B cell (primary cell): ENCODE measurements around the gene DLK2. TPM values are rescaled to one million over a fixed set of nuclear protein-coding genes. Genes with fewer than 3 reads are reported as not detected.

Source experiments
- ATAC-seq: fragments of 200-7000 bp; cut with Tn5 transposase; one replicate; pipeline ENCODE4 v1.10.0; 2021; ENCODE audit warnings: low read depth, mild to moderate bottlenecking, moderate number of reproducible peaks, moderate library complexity
- CTCF ChIA-PET: fragments of 350-600 bp; sonication (Branson Sonifier 250); formaldehyde crosslinking; loops from one replicate; lab custom pipeline; 2021; ENCODE audit warnings: antibody characterized with exemption, inconsistent platforms; lab: Charles Lee
- POLR2A ChIA-PET: fragments of 350-600 bp; sonication (Branson Sonifier 250); formaldehyde crosslinking; loops from one replicate; lab custom pipeline; 2021; ENCODE audit warnings: antibody characterized with exemption; lab: Charles Lee
- DNase-seq: peaks from one replicate; pipeline ENCODE4 v3.0.0; 2013
- H2AFZ ChIP-seq: 2 replicates; pipeline ENCODE4 v1.6.1; 2012; ENCODE audit warnings: mild to moderate bottlenecking, low read depth, low read length; ENCODE audit not compliant: insufficient read depth, poor library complexity, severe bottlenecking
- H3K27ac ChIP-seq, 2 donors: 1 replicate in 1 of 2; 2 replicates in 1 of 2; pipeline ENCODE4 v1.5.1; 2012 to 2013; ENCODE audit warnings: low read length in 2 of 2, mild to moderate bottlenecking in 2 of 2, moderate library complexity in 1 of 2
- H3K27me3 ChIP-seq, 4 experiments: fragments of 200-600 bp in 1 of 4; sonication (generic) in 1 of 4; replicated peaks in 1 of 4; 1 replicate in 2 of 4; 2 replicates in 2 of 4; pipeline versions ENCODE4 v1.6.1 to v1.7.0; 2013 to 2016; ENCODE audit warnings: low read length in 3 of 4, mild to moderate bottlenecking in 2 of 4, mixed read lengths in 1 of 4, moderate library complexity in 1 of 4; ENCODE audit not compliant: insufficient read depth in 4 of 4, control insufficient read depth in 3 of 4; ENCODE audit errors: control extremely low read depth in 1 of 4
- H3K36me3 ChIP-seq, 2 experiments: replicated peaks in 1 of 2; 1 replicate in 1 of 2; 2 replicates in 1 of 2; pipeline versions ENCODE4 v1.6.1 to v1.7.1; 2013; ENCODE audit warnings: low read length in 1 of 2; ENCODE audit not compliant: insufficient read depth in 2 of 2, control insufficient read depth in 1 of 2; ENCODE audit errors: control extremely low read depth in 1 of 2, extremely low read depth in 1 of 2
- H3K4me1 ChIP-seq, 2 donors: fragments of 200-600 bp in 1 of 2; sonication (generic) in 1 of 2; 1 replicate in 1 of 2; 2 replicates in 1 of 2; pipeline versions ENCODE4 v1.5.1 to v1.6.1; 2013 to 2017; ENCODE audit warnings: low read length in 2 of 2; ENCODE audit not compliant: control insufficient read depth in 2 of 2, insufficient read depth in 2 of 2
- H3K4me2 ChIP-seq: replicated peaks from 2 replicates; pipeline ENCODE3; 2012; ENCODE audit warnings: mild to moderate bottlenecking, low read depth, low read length; ENCODE audit not compliant: poor library complexity, severe bottlenecking
- H3K4me3 ChIP-seq, 5 experiments: fragments of 200-600 bp in 1 of 5; sonication (generic) in 1 of 5; 1 replicate in 3 of 5; 2 replicates in 2 of 5; pipeline versions ENCODE4 v1.5.1 to v1.7.0; 2011 to 2016; ENCODE audit warnings: low read length in 4 of 5, mild to moderate bottlenecking in 4 of 5, low read depth in 2 of 5, control low read depth in 1 of 5, moderate library complexity in 1 of 5; ENCODE audit not compliant: insufficient read depth in 1 of 5; ENCODE audit errors: control extremely low read depth in 1 of 5, extremely low read depth in 1 of 5
- H3K79me2 ChIP-seq: fragments of 200-600 bp; sonication (generic); one replicate; pipeline ENCODE4 v1.6.0; 2016; ENCODE audit warnings: low read length; ENCODE audit not compliant: control insufficient read depth, insufficient read depth
- H3K9ac ChIP-seq: fragments of 200-600 bp; sonication (generic); 2 replicates; pipeline ENCODE4 v1.6.1; 2017; ENCODE audit warnings: mild to moderate bottlenecking, low read length, moderate library complexity
- H3K9me3 ChIP-seq, 3 donors: one replicate each; pipeline versions ENCODE4 v1.6.1 to v1.7.1; 2013; ENCODE audit warnings: low read length in 2 of 3; ENCODE audit not compliant: control insufficient read depth in 2 of 3, insufficient read depth in 1 of 3; ENCODE audit errors: control extremely low read depth in 1 of 3
- H4K20me1 ChIP-seq: 2 replicates; pipeline ENCODE4 v1.6.0; 2012; ENCODE audit warnings: mild to moderate bottlenecking, low read length; ENCODE audit not compliant: insufficient read depth, control insufficient read depth, poor library complexity, severe bottlenecking
- H3K27ac Mint-ChIP-seq: one replicate; pipeline ENCODE4 v1.8.0; 2021; ENCODE audit warnings: mixed read lengths
- H3K27me3 Mint-ChIP-seq: one replicate; pipeline ENCODE4 v1.8.0; 2021; ENCODE audit warnings: mixed read lengths
- H3K4me1 Mint-ChIP-seq: one replicate; pipeline ENCODE4 v1.8.0; 2021; ENCODE audit warnings: mixed read lengths
- H3K4me3 Mint-ChIP-seq: one replicate; pipeline ENCODE4 v1.8.0; 2021; ENCODE audit warnings: mixed read lengths
- H3K9me3 Mint-ChIP-seq: one replicate; pipeline ENCODE4 v1.8.0; 2022; ENCODE audit warnings: mixed read lengths; ENCODE audit not compliant: insufficient read depth
- EZH2 ChIP-seq: IDR thresholded peaks from 2 replicates; pipeline ENCODE4 v1.6.1; 2012; ENCODE audit warnings: borderline replicate concordance, low read depth, mild to moderate bottlenecking, moderate library complexity, low read length; ENCODE audit not compliant: insufficient read depth, poor library complexity, severe bottlenecking
- WGBS: methylation state at CpG from one replicate; pipeline ENCODE4 v1.1.5; 2013; ENCODE audit warnings: missing lambda C conversion rate; ENCODE audit not compliant: insufficient coverage; 5-methylcytosine and 5-hydroxymethylcytosine counted together
- intact Hi-C: fragments of 100-400 bp; cut with micrococcal nuclease; formaldehyde crosslinking; loops from one replicate; pipeline ENCODE4 v1.10.0; 2022
- polyA plus RNA-seq: library from polyadenylated mRNA; depleted of rRNA; stranded (reverse); fragments of >200 nt; gene quantifications from 2 replicates; pipeline ENCODE4 v1.2.3, GENCODE V29; 2012
- total RNA-seq, 2 donors: library from RNA; stranded (reverse); fragments of 120-200 nt in 1 of 2; gene quantifications; 1 replicate in 1 of 2; 2 replicates in 1 of 2; pipeline versions ENCODE4 v1.2.3 to v1.2.4, GENCODE V29; 2013 to 2022
- TF ChIP-seq, protein P1 (sequence below): fragments of 200-600 bp; IDR thresholded peaks from one replicate; pipeline ENCODE4 v1.8.0; 2022; ENCODE audit warnings: antibody characterized with exemption, mild to moderate bottlenecking

DLK2 gene
- total and polyA plus RNA-seq, 2 donors (not counting 1 experiment from before 2014, with no cell fraction given): 0.34 TPM; not detected in 1

DNA sequence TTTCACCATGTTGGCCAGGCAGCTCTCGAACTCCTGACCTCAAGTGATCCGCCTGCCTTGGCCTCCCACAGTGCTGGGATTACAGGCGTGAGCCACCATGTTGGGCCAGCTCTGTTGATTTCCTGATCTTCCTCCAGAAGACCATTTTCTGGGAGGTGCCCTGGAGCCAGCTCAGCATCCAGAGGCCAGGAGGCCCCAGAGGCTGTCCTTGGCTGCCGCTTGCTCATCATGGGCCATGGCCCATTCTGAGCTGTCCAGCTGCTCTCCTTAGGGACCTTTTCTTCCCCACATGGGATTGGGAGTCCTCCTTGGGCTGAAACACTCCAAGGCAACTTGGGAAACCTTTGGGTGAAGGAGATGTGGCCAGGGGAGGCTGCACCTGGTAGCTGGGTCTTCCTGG, 39.4 kb upstream of the DLK2 start:
- Mint-ChIP-seq H3K4me3 (no peak overlapping the region), H3K27me3 (no peaks in the 10 kb centered on the region), H3K27ac (no peak overlapping the region), H3K9me3 (no peaks in the 10 kb centered on the region), H3K4me1 (peaks cover 16% of the 10 kb centered on the region)
- Histone ChIP-seq H3K27ac (no peak overlapping the region), H3K9ac (no peak overlapping the region), H3K4me3 (no peak overlapping the region), H3K9me3 (no peaks in the 10 kb centered on the region), H3K79me2 (peaks cover 30% of the 10 kb centered on the region), H4K20me1 (no peaks in the 10 kb centered on the region), H3K27me3 (no peaks in the 10 kb centered on the region), H2AFZ (no peak overlapping the region), H3K4me1 (peaks cover 0 to 6% of the 10 kb centered on the region in 2 donors), H3K36me3 (peaks cover 0 to 48% of the 10 kb centered on the region in 2 experiments), H3K4me2 (no peak overlapping the region)
- ATAC-seq (no peak), DNase-seq (no peak)
- 96% methylated on average over 4 of the region's 4 CpGs for WGBS
- no peak for TF ChIP-seq EZH2
- TF ChIP-seq, protein P1, sequence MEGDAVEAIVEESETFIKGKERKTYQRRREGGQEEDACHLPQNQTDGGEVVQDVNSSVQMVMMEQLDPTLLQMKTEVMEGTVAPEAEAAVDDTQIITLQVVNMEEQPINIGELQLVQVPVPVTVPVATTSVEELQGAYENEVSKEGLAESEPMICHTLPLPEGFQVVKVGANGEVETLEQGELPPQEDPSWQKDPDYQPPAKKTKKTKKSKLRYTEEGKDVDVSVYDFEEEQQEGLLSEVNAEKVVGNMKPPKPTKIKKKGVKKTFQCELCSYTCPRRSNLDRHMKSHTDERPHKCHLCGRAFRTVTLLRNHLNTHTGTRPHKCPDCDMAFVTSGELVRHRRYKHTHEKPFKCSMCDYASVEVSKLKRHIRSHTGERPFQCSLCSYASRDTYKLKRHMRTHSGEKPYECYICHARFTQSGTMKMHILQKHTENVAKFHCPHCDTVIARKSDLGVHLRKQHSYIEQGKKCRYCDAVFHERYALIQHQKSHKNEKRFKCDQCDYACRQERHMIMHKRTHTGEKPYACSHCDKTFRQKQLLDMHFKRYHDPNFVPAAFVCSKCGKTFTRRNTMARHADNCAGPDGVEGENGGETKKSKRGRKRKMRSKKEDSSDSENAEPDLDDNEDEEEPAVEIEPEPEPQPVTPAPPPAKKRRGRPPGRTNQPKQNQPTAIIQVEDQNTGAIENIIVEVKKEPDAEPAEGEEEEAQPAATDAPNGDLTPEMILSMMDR: no peak
- ChIA-PET CTCF (interaction anchor here (8.0 kb wide), 1 partner anchor 10 kb away, joined by 69 read pairs; no protein-coding TSS in a partner anchor), POLR2A (interaction anchor here (0.6 kb wide), 1 partner anchor 131 kb away, joined by 7 read pairs; no protein-coding TSS in a partner anchor)
- intact Hi-C loops: no loop called here

DNA sequence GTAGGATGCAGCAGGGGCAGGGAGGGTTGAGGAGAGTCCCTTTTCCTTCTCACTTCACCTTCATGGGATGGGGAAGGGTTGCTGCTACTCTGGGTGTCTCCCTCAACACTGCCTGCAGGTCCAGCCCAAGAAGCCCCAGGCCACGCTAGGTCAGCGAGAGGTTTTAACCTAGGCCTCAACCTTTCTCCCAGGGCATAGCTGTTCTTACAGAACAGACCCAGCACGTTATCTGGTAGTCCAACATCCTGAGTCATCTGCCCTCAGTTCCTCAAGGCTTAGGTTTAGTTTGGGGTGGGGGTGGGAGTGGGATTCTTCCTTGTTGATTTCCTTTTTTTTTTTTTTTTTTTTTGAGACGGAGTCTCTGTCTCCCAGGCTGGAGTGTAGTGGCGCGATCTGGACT, 39.0 kb upstream of the DLK2 start:
- Histone ChIP-seq H3K36me3 (peaks cover 0 to 47% of the 10 kb centered on the region in 2 experiments), H3K9ac (no peak overlapping the region), H3K27me3 (no peaks in the 10 kb centered on the region), H2AFZ (no peak overlapping the region), H3K79me2 (peaks cover 30% of the 10 kb centered on the region), H3K9me3 (no peaks in the 10 kb centered on the region), H3K27ac (no peak overlapping the region), H4K20me1 (no peaks in the 10 kb centered on the region), H3K4me2 (no peak overlapping the region), H3K4me3 (no peak overlapping the region), H3K4me1 (peaks cover 0 to 6% of the 10 kb centered on the region in 2 donors)
- CTCF ChIA-PET: interaction anchor here (0.6 to 8.0 kb wide), 3 partner anchors 11 to 231 kb away, joined by 3 to 69 read pairs (median 3); no protein-coding TSS in a partner anchor
- Mint-ChIP-seq H3K4me3 (no peak overlapping the region), H3K27ac (no peak overlapping the region), H3K27me3 (no peaks in the 10 kb centered on the region), H3K4me1 (peaks cover 16% of the 10 kb centered on the region), H3K9me3 (no peaks in the 10 kb centered on the region)
- WGBS: 100% methylated on average over 2 of the region's 6 CpGs
- DNase-seq (no peak), ATAC-seq (no peak)
- POLR2A ChIA-PET: interaction anchor here (0.6 kb wide), 1 partner anchor 130 kb away, joined by 7 read pairs; no protein-coding TSS in a partner anchor
- intact Hi-C loops: no loop called here
- no peak for TF ChIP-seq EZH2
- TF ChIP-seq, protein P1: no peak
